ACHN (cell line): ENCODE results near the gene ULK3.

Experiments
- DNase-seq: peaks from one replicate; pipeline ENCODE4 v3.0.0-alpha.2; 2015
- in situ Hi-C: cut with HindIII; loops from 2 replicates; pipeline ENCODE4 v1.10.0; 2017; ENCODE audit warnings: low sequenced_read_pairs, low pct_ligation_motif_present, low pct_unique_long_range_greater_than_20kb

Gene ULK3

DNA sequence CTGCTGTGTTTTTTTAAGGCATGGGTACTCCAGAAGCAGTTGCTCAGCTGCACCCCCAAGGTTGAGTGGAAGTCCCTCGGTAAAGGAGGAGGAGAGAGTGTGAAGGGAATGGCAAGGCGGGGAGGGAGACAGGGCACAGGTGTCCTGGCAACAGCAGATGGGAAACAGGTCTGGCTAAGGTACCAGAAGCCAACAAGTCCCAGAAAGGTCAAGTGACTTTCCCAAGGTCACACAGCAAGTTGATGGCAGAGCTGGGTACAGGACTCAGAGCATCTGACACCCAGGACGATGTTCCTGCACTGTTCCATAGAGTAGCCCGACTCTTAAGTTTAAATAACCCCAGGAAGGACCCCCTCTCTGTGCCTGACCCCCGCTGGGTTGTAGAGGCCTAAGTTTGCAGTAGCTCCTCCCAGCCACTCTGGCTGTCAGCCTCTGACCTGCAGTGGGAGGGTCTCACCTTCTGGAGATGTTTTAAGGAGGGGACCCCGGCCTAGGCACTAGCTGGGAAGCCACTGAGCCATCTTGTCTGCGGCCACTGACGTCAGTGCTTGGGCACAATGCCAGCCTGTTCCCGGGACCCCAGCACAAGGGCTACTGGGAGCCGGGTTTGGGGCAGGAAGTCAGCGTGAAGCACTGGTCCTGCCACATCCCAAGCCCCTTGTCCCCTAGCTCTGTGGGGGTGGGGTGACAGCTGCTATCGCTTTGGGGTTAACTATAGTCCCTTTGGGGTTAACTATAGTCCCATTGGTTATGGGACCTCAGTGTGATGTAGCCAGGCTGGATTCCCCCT is 50.5 kb downstream of the ULK3 start:
- no peak for DNase-seq
- in situ Hi-C loops, result no loop called here

DNA sequence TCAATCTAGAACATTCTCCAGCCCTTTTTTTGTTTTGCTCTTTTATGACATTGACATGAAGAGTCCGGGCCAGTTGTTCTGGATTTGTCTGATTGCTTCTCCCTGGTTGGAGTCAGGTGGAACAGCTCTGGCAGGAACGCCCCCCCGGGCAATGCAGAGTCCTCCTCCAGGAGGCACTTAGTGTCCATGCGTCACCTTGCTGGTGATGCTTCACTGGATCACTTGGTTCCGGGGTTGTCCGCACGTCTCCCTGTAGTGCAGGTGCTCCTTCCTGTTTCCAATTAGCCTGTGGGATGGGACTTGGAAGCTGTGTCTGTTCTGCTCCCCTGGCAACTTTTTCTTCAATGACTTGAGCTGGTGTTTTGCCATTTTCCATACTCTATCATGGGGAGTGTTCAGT is 51.3 kb downstream of the ULK3 start:
- in situ Hi-C loops, result no loop called here
- DNase-seq, result no peak

DNA sequence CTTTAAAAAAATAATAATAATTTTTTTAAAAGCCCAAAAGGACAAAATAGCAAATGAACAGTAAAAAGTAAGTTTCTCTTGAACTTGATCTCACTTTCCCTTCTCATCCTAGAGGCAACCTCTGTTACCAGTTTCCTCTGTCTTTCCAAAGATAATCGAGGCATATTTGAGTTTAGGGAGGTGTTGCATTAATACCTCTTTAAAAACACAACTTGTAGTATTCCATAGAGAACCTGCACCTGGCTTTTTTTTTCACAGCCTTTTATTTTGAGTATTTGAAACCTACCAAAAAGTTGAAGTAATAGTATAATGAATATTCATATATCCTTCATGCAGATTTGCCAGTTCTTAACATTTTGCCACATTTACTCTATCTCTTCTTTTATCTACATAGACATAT is 51.9 kb downstream of the ULK3 start:
- DNase-seq, result no peak
- in situ Hi-C loops, result no loop called here

DNA sequence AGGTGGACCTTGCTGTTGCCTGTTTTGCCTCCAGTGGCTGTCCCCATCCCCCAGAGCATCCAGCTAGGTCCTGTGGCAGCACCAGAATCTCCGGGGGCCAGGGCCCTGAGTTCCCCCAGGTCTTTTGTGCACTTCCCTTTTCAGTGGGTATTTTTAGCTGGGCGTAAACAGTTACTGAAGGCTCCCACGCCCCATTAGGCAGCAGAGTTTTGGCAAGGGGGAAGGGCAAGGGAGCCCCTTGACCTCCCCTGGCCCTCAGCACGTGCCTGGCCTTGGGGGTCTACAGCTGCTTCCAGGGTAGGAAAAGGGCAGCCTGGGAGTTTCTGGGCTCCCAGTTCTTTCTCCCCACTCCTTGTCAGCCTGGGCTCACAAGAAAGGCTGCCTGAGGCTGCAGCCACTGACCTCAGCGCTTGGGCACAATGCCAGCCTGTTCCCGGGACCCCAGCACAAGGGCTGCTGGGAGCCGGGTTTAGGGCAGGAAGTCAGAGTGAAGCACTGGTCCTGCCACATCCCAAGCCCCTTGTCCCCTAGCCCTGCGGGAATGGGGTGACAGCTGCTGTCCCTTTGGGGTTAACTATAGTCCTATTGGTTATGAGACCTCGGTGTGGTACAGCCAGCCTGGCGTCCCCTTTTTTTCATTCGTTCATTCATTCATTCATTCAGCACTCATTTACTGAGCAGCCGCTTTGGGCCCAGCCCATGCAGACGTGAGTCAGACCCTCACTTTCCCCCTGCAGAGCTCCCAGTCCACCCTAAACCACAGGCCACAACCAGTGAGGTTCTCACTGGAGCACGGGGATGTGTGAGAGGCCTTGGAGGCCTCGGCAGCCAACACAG is 52.7 kb downstream of the ULK3 start:
- peak; percentile 84 for DNase-seq
- in situ Hi-C loops, result no loop called here

DNA sequence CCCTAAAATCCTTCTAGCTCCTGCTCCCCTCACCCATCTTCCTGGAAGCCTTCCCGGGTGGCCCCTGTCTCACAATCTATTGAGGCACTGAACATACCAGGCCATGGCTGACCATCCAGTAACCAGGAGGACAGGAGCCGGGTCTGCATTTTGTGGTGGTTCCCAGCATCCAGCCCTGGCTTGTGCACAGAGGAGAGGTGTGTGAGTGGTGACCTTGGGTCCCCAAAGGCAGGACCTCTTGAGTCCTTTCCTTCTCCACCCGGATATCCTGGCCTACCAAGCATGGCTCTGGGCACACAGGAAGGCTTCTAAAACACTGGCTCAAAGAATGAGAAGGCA is 53.2 kb downstream of the ULK3 start:
- in situ Hi-C loops, result no loop called here
- DNase-seq, result no peak

DNA sequence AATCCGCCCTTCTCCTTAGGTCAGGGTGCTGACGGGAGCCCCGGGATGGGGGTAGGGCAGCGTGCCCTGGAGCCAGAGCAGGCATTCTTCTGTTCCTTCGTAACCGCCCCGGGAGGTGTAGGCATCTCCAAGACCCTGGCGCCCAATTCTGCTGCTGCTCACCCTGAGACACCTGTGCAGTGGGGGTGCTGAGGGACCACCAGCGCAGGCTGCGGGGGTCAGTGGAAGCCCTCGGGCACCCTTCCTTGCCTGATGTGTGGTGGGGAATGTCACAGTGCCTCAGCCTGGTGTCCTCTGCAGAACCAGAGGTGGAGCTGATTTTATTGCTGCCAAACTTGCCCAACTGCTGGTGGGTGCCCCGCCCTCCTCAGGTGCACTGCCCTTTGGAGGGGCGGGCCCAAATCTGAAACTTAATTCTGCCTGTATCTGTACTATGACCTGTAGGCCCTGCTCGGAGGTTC is 53.8 kb downstream of the ULK3 start:
- no peak for DNase-seq

DNA sequence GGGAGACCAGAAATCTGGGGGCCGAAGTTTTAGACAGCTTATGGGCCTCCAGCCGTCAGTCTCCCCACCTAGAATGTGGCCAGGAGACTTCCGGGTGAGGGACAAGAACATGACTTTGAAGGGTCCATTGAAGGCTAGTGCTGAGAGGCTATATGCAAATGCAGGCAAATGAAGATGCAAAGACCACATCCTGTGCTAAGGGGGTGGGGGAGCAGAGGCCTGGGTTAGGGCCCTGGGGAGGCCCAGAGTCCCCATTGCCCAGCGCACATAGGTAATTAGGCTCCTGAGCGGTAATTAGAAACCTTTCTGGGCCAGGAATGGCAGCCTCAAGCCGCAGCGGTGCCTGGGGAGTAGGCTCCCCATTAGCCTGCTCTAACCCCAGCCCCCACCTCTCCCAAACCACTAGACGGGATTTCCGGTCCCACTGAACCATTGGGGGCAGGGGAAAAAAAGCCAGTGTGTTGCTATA is 54.2 kb downstream of the ULK3 start:
- no peak for DNase-seq
- in situ Hi-C loops, result no loop called here

More for the DNA sequence above, 53.8 kb downstream of the ULK3 start:
- in situ Hi-C loops, result no loop called here

DNA sequence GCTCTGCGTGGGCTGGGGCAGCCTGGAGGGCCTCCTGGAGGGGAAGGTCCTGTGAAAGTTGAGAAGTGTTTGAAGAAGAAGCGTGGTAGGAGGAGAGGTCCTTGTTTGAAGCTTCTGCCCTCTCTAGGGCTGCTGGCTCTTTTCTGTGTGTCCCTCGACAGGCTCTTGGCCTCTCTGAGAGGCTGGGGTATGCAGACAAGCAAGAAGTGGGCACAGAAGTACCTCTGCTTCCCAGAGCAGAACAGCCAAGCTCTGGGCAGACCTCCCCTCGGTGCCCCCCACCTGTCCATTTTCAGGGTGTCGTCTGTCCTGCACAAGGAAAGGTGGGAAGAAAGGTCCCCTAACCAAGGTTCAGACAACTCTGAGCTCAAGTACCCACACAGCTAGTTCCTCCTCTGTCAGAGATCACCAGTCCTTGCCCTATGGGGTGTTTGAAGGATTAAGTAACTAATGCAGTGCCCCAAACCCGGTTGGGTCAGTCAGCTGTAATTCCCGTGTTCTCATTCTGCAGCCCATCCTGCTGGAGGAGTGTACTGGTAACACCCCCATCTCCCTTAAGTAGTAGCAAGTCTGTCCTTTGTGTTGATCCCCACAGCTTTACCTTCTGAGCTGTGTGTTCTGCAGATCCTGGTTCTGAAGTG is 54.8 kb downstream of the ULK3 start:
- no peak for DNase-seq
- in situ Hi-C loops, result no loop called here

DNA sequence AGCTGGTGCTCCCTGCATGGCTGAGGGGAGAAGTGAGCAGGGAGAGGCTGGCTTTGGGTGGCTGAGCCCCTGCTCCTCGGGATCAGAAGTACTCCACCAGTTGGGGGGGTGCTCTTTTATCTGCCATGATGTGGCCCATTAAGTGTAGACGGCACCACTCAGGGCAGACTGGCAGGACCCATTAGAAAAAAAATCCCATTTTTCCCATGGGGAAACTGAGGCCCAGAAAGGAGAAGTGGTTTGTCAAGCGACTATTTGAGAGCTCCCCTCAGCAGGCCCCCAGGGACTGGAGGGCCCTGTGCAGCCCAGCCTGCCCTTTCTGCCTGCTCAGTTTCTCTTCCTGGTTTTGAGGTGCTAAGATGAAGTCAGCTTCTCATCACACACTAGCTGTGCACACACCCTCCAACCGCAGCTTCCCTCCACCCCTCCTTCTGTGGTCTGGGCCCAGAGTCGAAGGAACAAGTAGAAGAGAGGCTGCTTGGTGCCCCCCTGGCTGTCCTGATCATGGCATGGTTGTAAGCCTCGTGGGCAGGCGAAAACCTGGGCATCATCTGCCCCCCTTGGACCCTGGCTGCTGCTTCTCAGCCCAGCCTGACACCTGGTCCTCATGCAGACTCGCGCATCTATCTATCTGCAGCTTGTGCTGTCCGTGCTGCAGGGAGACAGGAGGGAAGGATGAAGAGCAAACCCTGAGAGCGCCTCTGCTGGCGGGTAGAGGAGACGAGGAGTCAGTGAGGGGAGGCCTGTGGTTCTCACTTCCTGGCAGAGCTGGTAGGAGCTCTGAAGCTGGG is 55.5 kb downstream of the ULK3 start:
- in situ Hi-C loops, result no loop called here
- peak; percentile 58 for DNase-seq

DNA sequence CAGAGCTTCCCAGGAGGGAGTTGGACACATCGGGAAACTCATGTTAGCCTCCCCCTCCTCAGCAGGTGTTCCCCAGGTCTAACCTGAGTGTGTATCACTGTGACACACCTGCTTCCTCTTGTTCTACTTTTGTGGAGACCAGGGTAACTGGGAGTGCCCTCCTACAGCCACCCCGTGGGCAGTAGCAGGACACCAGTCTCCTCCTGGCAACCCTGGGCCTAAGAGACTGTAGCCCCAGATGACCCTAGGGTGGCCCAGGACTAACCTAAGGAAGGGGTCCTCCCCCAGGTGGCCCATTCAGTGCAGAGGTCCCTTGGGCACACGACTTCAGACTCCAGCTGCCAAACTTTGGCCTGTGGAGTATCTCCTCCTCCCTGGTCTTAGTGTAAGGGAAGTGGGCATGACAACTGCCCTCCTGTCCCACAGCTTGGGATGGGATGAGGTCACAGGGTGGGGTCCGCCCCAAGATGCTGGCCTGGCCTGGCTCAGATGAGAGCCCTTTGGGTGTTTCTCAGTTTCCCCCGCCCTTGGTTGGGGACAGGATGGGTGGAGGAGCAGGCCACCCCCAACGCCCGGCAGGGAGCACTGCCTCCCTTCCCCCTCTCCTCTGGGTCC is 56.3 kb downstream of the ULK3 start:
- in situ Hi-C loops, result no loop called here
- no peak for DNase-seq
